GM11168 (cell line): ENCODE results near the gene KRTAP5-11.
"Not testable (repeated sequence)": the region's sequence is repeated elsewhere in the genome, so short reads cannot be mapped to it uniquely, and the experiment has no call there.

ENCODE experiments used
- in situ Hi-C: fragments of 300-500 bp; cut with MboI; formaldehyde crosslinking; loops from one replicate; pipeline ENCODE4 v1.12.0; 2022; ENCODE audit warnings: low sequenced_read_pairs; ENCODE audit not compliant: unreplicated experiment

KRTAP5-11 gene

DNA sequence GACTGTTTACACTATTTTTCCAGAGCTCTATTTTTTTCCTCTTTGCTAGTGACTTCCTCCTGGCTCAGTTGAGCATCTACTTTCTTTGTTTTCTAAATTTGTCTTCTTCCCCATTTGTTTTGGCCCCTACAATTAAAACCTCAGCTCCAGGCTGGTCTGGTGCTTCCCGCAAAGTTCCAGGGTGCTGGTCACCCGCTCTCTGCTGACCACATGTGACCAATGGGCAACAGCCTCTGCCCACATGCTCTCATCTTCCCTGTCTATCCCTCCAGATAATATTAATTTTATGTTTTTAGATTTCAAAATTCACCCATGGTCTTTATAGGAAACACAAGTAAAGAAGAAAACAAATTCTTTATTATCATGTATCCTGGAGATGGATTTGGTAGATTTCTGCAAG, 294 bp upstream of the KRTAP5-11 start:
- in situ Hi-C loops = not testable (repeated sequence)

DNA sequence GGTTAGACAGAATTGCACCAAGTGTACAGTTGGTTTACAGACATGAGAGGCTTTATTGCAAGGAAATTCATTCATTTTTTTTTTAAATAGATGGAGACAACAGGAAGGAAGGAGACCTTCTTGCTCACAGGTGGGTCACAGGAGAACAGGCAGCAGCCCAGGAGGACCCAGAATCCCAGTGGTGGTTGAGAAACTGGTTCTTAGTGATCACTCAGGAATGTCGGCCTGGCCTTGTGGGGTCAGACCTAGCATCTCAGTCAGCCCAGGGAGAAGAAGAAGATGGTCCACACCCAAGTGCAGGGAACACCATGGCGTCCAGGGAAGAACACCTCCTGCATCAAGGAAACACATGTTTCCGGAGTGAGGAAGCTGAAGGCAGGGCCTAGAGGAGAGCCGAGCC, 849 bp downstream of the KRTAP5-11 start:
- in situ Hi-C loops = no loop called here

DNA sequence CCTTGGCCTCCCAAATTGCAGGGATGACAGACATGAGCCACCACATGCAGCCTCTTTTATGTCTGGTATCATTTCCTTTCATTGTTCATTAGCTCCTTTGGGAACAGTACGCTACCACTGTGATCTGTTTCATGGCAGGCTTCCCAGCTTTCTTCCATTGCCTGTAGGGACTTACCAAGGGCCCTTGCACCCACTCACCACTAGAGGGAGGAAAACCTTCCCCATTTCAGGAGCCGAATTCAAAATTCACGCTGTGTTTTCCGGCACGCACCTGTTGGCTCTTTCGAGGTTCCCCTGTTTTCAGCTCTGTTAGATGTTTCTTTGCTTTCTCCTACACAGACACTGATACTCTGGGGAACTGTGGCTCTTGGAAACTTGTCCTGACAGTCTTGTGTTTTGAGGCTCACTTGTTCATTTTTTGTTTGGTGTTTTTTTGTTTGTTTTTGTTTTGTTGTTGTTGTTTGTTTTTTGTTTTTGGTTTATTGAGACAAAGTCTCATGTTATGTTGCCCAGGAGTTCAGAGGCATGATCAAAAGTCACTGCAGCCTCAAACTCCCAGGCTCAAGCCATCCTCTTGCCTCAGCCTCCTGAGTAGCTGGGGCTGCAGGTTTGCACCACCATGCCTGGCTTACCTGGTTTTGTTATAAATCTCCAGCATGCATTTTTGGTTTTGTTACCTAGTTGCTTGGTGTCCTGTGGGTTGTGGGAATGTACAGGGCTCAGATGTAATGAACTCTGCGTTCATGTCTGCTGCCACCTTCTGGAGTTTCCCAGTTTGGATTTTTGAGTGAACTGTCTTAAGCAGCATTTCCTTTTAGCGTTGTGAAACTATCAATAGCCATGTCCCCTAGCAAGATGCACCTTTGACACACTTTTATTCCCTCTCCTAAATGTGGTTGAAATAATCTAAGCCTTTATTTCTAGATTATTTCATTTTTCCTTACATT, 2.3 kb downstream of the KRTAP5-11 start:
- in situ Hi-C loops = no loop called here

DNA sequence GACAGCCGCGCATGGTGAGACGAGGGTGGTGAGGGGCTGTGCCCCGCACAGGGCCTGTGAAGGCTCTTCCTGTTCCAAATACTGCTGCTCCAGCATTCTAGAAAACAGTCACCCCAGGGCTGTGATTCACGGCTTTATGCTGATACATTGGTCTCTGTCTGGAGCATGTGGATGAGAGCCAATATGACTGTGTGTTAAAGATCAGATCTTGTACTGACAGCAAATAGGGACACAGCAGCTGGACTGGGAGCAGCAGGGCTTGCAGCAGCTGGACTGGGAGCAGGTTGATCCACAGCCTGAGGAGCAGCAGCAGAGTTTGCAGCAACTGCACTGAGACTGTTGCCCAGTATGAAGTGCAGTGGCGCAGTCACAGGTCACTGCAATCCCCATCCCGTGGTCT, 3.2 kb downstream of the KRTAP5-11 start:
- in situ Hi-C loops = not testable (repeated sequence)

DNA sequence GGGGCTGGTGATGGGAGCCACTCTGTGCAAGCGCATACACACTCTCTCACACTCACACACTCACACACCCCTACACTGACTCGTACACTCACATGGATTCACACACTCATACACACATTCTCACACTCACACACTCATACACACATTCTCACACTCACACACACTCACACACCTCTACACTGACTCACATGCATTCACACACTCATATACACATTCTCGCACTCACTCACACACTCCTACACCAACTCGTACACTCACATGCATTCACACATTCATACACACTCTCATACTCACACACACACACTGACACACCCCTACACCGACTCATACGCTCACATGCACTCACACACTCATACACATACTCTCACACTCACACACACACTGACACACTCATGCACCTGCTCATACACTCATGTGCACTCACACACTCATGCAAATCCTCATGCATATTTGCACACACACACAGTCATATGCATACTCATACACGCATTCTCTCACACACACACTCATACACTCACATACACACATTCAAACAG, 5.1 kb downstream of the KRTAP5-11 start:
- in situ Hi-C loops = no loop called here

GRCh38 chr11:71576688-71577465, 5.8 kb downstream of the KRTAP5-11 start:
- in situ Hi-C loops = not testable (repeated sequence)

DNA sequence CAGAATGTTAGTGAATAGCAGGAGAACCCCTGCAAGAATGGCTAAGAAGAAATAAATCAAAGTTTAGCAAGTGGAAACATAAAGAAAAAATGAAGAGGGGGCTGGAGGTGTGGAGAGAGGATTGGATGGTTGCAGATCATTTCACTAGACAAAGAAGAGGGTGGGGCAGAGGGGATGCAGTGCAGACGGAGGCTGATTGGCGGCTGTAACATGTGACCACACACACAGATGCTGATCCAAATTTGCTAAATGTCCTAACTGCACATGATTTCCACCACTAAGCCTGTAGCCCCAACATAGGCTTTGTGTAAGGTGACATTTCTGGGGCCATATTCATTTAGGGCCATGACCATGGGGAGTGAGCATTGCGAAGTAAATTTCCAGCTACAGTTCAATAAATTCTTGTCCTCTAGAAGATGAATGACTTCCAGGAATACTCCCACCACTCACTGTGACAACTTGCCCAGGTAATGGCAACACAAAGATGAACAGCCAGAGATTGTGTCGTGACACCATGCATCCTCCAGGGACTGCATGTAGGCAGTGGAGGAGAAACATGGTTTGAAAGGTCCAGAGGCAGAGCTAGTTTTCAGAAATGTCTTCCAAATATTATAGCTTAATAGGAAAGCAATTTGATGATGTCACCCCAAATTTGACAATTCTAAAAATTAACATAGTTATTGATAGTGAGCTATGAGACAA, 6.8 kb downstream of the KRTAP5-11 start:
- in situ Hi-C loops = no loop called here

DNA sequence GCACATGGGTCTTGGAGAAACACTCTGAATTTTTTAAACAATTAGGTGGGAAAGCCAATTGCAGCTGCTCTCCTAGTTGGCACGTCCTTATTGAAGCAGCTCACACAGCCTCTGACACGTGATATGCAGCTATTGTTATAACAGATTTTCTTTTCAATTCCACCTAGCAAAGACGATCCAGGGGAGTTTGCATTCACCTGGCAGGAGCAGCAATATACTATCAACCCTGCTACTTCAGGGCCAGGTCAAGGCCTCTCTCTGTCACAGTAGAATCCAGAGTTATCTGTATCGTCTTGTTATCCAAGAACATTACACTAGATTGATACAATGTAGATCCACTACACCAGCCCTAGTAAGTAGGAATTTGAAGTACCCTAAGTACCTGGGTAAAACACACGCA, 8.3 kb downstream of the KRTAP5-11 start:
- in situ Hi-C loops = no loop called here

GRCh38 chr11:71572811-71573210, 9.9 kb downstream of the KRTAP5-11 start:
- in situ Hi-C loops = no loop called here

- in situ Hi-C loops = not testable (repeated sequence)
Measured at GRCh38 chr11:71571101-71571850, 11.4 kb downstream of the KRTAP5-11 start.

DNA sequence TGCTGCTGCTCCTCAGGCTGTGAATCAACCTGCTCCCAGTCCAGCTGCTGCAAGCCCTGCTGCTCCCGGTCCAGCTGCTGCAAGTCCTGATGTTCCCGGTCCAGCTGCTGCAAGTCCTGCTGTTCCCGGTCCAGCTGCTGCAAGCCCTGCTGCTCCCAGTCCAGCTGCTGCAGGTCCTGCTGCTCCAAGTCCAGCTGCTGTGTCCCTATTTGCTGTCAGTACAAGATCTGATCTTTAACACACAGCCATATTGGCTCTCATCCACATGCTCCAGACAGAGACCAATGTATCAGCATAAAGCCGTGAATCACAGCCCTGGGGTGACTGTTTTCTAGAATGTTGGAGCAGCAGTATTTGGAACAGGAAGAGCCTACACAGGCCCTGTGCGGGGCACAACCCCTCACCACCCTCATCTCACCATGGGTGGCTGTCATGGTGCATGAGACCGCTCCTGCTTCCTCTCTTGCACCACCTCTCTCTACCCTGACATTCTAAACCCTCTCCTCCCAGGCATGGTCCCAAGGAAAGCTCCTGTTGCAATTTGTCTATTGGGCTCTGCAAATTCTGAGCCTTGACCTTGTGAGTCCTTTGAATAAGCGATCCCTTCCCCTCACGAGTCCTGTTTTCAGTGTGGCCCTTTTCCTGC, 13.8 kb downstream of the KRTAP5-11 start:
- in situ Hi-C loops = no loop called here

DNA sequence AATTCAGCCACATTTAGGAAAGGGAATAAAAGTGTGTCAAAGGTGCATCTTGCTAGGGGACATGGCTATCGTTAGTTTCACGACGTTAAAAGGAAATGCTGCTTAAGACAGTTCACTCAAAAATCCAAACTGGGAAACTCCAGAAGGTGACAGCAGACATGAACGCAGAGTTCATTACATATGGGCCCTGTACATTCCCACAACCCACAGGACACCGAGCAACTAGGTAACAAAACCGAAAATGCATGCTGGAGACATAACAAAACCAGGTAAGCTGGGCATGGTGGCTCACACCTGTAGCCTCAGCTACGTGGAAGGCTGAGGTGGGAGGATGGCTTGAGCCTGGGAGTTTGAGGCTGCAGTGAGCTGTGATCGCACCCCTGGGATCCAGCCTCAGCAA, 15.0 kb downstream of the KRTAP5-11 start:
- in situ Hi-C loops = not testable (repeated sequence)

DNA sequence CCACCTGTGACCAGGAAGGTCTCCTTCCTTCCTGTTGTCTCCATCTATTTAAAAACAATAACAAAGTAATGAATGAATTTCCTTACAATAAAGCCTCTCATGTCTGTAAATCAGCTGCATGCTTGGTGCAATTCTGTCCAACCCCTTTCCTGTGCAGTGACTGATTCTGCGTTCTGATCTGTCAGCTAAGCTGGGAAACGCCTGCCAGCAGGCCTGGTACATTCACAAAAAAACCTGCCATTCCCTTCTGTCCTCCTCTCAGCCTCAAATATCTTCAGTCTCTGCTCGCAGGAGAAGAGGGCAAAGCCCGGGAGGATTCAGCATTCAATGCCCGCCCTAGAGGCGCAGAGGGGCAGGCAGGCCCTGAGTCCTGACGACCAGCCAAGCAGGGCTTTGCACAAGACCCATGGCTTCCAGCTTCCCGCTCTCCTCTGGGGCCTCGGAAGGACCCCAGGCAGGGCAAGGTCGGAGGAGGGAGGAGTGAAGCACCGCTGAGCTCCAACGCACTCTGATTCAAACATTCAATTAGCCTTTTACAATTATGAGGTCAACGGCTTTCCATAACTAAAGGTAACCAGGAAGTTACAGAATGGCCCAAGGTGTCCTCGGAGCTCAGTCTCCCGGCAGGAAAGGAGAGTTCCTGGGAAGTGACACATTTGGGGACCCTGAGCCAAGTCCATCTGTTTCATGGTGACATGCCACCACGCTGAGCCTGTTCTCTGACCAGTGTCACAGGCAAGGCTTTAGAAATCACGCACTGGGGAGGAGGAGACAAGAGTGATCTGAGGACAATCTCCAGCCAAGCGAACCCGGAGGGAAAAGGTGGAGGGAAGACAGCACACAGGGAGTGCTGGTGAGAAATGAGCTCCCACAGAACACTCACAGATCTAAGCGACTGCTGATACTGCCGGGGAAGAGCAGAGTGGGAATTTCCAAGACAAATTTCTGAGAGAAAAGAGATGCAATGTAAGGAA, 15.8 kb downstream of the KRTAP5-11 start:
- in situ Hi-C loops = not testable (repeated sequence)

DNA sequence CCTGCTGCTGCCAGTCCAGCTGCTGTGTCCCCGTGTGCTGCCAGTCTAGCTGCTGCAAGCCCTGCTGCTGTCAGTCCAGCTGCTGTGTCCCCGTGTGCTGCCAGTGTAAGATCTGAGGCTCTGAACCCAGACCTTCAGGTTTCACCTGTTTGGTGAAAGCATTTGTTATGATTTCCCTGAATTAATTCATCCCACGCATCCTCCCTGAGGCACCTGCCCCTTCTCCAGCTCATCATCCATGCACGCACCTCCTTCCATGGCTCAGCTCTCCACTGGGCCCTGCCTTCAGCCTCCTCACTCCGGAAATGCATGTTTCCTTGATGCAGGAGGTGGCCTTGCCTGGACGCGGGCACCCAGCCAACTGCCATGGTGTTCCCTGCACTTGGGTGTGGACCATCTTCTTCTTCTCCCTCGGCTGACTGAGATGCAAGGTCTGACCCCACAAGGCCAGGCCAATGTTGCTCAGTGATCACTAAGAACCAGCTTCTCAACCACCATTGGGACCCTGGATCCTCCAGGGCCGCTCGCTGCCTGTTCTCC, 16.5 kb downstream of the KRTAP5-11 start:
- in situ Hi-C loops = no loop called here

GRCh38 chr11:71565263-71565662, 17.4 kb downstream of the KRTAP5-11 start, which contains the start of gene KRTAP5-10:
TSS of gene KRTAP5-10 (plus strand) at chr11:71565563. CDS start at chr11:71565588, 25 bp downstream.
- in situ Hi-C loops = no loop called here

DNA sequence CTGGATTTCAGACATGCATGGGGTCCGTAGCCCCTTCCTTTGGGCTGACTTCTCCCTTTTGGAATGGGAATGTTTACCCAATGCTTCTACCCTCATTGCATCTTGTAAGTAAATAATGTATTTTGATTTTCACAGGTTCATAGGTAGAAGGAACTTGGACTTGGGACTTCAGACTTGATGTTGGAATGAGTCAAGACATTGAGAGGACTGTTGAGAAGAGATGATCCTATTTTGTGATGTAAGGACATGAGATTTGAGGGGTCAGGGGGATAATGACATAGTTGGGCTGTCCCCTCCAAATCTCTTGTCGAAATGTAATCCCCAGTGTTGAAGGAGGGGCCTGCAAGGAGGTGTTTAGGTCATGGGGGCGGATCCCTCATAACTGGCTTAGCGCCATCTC, 18.2 kb downstream of the KRTAP5-11 start:
- in situ Hi-C loops = no loop called here

- in situ Hi-C loops = no loop called here
Measured at GRCh38 chr11:71563406-71563805, 19.3 kb downstream of the KRTAP5-11 start.

GRCh38 chr11:71562120-71562519, 20.6 kb downstream of the KRTAP5-11 start:
- in situ Hi-C loops = no loop called here
